Fibroblast of villous mesenchyme (primary cell): ENCODE measurements around the gene SLC12A7. TPM values are rescaled to one million over a fixed set of nuclear protein-coding genes. Genes with fewer than 3 reads are reported as not detected.

Experiments used
- DNase-seq: peaks from one replicate; pipeline ENCODE4 v3.0.0-alpha.2; 2010; ENCODE audit warnings: low read depth
- H3K4me3 ChIP-seq: 2 replicates; pipeline ENCODE4 v1.5.1; 2011; ENCODE audit warnings: low read depth, mild to moderate bottlenecking, low read length
- total RNA-seq: library from RNA; depleted of rRNA; stranded (reverse); fragments of >200 nt; gene quantifications from 2 replicates; pipeline ENCODE4 v1.2.3, GENCODE V29; 2012
- TF ChIP-seq, protein P1 (sequence below): IDR thresholded peaks from 2 replicates; pipeline ENCODE4 v1.5.1; 2012; ENCODE audit warnings: low read depth, mild to moderate bottlenecking, low read length; ENCODE audit not compliant: insufficient read depth

The SLC12A7 gene
- total RNA-seq, 1 donor: 9.5 TPM

DNA sequence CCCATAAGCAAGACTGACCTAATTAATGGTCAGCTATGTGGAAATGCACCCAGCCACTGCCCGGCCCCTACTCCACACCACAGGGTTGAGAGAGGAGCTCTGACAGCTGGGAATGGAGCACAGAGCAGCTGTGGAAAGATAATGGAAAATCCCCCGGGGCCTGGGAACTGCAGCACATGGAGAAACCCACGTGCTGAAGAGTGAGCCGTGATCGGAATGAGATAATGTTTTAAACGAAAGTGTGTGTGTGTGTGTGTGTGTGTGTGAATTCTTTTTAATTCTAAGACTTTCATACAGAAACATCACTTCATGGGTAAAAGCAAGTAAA, 13.1 kb upstream of the SLC12A7 start:
- DNase-seq: peak; percentile 98
- TF ChIP-seq, protein P1, sequence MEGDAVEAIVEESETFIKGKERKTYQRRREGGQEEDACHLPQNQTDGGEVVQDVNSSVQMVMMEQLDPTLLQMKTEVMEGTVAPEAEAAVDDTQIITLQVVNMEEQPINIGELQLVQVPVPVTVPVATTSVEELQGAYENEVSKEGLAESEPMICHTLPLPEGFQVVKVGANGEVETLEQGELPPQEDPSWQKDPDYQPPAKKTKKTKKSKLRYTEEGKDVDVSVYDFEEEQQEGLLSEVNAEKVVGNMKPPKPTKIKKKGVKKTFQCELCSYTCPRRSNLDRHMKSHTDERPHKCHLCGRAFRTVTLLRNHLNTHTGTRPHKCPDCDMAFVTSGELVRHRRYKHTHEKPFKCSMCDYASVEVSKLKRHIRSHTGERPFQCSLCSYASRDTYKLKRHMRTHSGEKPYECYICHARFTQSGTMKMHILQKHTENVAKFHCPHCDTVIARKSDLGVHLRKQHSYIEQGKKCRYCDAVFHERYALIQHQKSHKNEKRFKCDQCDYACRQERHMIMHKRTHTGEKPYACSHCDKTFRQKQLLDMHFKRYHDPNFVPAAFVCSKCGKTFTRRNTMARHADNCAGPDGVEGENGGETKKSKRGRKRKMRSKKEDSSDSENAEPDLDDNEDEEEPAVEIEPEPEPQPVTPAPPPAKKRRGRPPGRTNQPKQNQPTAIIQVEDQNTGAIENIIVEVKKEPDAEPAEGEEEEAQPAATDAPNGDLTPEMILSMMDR: no peak
- H3K4me3 ChIP-seq: no peak overlapping the region

DNA sequence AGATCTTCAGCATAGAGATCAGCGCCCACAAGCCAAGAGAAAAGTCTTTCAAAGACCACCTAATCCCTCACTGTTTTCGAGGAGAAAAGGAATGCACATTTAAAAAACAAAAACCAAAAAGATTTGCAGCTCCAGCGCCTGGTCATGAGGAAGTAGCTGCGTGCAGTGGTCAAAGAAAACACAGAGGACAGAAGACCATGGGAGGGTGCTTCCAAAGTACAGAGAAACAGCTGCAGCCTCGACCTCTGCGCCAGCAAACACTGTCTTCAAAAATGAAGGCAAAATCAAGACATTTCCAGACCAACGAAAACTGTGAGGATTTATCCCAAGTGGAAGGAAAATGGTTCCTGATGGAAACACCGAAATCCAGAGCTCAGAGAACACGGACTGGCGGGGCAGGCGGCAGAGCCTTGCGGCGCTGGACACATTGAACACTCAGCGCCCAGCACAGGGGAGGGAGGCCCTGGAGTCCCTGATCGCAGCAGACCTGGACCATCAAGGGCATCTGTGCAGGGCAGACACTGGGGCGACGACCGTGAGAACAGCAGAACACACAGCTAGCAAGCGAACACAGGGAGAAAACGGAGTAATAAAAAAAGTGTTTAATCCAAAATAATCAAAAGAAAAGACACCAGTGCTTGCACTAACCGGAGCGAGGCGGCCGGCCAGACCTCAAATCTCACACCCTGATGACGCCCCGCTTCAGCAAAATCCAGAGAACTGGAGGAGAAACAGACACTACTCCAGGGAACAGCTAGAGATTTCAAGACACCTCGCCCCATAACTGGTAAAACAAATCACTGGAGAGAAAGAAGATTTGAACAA, 12.6 kb upstream of the SLC12A7 start:
- peak overlapping the region; percentile 18 for H3K4me3 ChIP-seq

DNA sequence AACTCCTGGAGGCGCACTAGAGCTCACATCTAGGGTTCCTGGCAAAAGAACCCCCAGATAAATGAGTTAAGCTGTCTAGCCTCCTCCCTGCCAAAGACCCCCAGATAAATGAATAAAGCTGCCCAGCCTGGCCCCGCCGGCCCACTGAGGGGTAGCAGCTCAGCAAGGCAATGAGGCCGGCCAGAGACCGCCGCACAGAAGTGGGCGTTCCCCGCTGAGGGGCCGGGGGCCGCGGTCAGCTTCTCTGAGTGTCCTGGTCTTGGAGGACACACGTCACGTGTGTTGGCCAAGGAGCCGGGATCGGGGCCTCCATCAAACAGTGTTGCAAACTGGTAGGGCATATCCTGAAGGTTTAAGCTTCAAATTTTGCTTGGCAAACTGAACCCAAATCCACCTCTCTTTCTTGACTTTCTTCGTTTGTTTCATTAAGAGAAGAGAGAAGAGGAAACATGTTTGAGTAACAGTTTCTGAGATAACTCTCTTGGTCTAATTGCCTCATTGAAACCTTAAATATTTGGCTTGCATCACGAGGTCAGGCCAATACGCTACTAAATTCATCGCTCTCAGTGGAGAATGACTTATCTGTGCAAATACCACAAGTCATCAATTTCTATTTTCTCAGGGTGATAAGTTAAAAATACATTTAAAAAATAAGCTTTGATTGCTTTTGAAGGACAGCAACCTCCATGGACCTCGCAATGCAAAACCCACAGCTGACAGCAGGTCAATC, 11.7 kb upstream of the SLC12A7 start:
- H3K4me3 ChIP-seq: no peak overlapping the region
- TF ChIP-seq, protein P1: no peak
- peak; percentile 24 for DNase-seq

More for the DNA sequence above, 12.6 kb upstream of the SLC12A7 start:
- DNase-seq: peak; percentile 33
- TF ChIP-seq, protein P1: no peak

DNA sequence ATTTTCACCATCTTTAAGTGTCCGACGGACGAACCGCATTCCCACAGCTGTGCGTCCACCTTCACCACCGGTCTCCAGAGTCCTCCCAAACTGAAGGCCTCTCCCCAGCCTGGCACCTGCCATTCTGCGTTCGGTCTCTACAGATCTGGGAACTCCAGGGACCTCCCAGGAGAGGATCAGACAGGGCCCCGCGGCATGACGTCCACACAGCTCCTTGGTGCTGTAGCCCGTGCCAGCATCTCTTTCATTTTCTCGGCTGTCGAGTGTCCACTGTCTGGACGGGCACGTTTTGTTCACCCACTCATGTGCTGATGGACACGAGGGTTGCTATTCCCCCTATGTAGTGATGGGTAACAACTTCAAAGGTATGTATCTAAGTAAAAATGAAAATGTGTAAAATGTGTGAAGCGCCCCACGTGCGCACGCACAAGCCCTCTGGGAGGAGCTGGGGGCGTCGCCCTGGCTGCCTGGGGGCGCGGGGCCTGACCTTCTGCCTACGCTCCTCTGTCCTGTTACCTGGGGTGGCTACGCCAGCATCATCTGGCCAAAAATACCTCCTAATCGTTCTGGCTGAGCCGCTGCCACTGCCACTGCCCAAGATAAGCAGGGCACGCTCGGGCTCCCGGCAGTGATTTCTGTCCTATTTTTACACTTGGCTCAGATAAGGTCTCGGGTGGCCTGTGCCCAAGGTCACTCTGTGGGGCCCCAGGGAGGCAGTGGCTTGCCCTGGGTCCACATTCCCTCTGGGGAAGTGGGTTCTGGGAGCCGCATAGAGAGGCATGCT, 10.8 kb upstream of the SLC12A7 start:
- no peak for DNase-seq
- TF ChIP-seq, protein P1: no peak

DNA sequence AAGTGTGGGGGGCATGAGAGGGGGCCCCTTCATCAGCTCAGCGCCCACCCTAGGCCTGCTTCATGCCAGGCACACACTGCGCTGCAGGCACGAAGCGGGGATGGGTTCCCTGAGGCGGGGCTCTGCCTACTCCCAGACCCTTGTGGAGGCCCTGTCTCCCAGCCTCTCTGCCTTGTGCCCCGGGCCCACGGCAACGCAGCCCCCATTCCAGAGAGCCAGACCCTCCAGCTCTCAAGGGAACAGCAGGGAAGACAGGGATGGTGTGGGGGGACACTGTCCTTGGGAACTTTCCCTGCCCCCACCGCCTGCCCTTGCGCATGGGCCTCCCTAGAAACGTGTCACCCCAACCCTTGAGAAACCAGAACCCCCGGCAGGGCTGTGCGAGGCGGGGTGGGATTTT, 10.0 kb upstream of the SLC12A7 start:
- no peak for DNase-seq
- H3K4me3 ChIP-seq: no peak overlapping the region
- TF ChIP-seq, protein P1: no peak

More for the DNA sequence above, 10.8 kb upstream of the SLC12A7 start:
- H3K4me3 ChIP-seq: no peak overlapping the region

DNA sequence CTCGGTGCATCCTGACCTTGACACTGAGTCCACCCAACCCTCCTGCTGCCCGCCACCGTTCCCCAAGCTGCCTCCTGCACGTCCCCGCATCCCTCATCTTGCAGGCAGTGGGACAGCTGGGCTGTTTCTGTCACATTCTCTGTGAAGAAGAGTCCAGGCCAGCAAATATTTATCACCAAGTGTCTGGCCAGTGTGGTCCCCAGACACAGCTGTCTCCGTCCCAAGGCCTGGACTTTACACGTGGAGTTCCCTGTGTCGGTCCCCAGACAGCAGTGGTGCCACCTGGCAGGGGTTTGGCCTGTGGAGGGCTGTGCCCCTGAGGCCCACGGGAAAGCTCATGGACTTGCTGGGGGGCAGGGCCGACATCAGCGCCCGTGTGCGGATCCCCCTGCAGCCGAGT, 9.2 kb upstream of the SLC12A7 start:
- H3K4me3 ChIP-seq: no peak overlapping the region
- no peak for DNase-seq
- TF ChIP-seq, protein P1: no peak
